ENCODE measurements around the gene SLC35D3. TPM values are rescaled to one million over a fixed set of nuclear protein-coding genes. Genes with fewer than 3 reads are reported as not detected.
A peak's percentile ranks its signal among the peaks of the same experiment; 100 is the strongest.
"Not testable (repeated sequence)": the region's sequence is repeated elsewhere in the genome, so short reads cannot be mapped to it uniquely, and the experiment has no call there.

The SLC35D3 gene
- total and polyA plus RNA-seq, 2 donors = 0.02 to 0.09 TPM

DNA sequence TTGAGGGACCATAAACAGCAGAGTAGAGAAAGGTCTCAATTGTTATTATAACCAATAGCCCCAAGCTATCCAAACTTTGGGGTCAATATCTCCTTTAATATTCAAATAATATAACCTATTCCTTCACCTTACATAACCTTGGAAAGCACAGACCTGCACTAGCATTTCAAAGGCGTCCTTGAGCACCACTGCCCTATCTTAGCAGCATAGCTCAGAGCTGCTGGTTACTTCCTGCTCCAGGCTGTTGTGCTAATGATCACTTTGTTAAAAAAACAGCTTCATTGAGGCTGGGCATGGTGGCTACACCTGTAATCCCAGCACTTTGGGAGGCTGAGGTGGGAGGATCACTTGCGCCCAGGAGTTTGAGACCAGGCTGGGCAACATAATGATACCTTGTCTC is 10.5 kb downstream of the SLC35D3 start:
- H3K27me3 ChIP-seq (ENCODE audit: control insufficient read depth in 2 of 2, insufficient read depth in 1 of 2, low read length in 1 of 2) = peaks cover 0 to 11% of the 10 kb centered on the region in 2 donors
- H3K4me3 ChIP-seq (ENCODE audit: low read length in 2 of 2) = no peak overlapping the region
- no peaks in the 10 kb centered on the region for H3K4me1 ChIP-seq (ENCODE audit: control insufficient read depth in 2 of 2, insufficient read depth in 2 of 2, low read length in 2 of 2)
- WGBS = 97% methylated on average over 2 of the region's 2 CpGs
- H3K27ac ChIP-seq (ENCODE audit: low read depth in 1 of 2, low read length in 1 of 2) = no peak overlapping the region
- no peaks in the 10 kb centered on the region for H3K36me3 ChIP-seq (ENCODE audit: control insufficient read depth in 2 of 2, insufficient read depth in 2 of 2, low read length in 1 of 2)
- no peak for DNase-seq (ENCODE audit: low read depth in 6 of 9, low spot score in 9 of 9)
- H3K9me3 ChIP-seq (ENCODE audit: control insufficient read depth in 2 of 2, insufficient read depth in 1 of 2, low read length in 1 of 2) = no peaks in the 10 kb centered on the region

DNA sequence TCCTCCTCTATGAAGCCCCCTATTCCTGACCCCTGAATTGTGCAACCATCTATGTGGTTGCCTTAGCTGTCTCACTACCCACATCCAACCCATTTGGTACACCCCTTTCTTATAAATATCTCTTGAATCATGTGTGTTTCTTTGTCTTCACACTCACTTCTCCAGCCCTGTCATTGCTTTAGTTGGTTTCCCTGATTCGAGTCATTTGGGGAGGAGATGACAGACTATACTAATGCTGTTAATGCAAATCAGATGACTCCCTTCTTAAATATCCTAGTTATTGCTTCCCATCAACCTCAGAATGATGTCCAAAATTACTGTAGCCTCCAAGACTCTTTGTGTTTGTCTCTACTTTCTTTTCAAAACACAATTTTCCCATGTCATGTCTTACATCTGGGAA is 23.0 kb downstream of the SLC35D3 start:
- H3K4me1 ChIP-seq (ENCODE audit: control insufficient read depth in 2 of 2, insufficient read depth in 2 of 2, low read length in 2 of 2) = no peaks in the 10 kb centered on the region
- H3K9me3 ChIP-seq (ENCODE audit: control insufficient read depth in 2 of 2, insufficient read depth in 1 of 2, low read length in 1 of 2) = no peaks in the 10 kb centered on the region
- no peaks in the 10 kb centered on the region for H3K36me3 ChIP-seq (ENCODE audit: control insufficient read depth in 2 of 2, insufficient read depth in 2 of 2, low read length in 1 of 2)
- no peak for DNase-seq (ENCODE audit: low read depth in 6 of 9, low spot score in 9 of 9)
- H3K27ac ChIP-seq (ENCODE audit: low read depth in 1 of 2, low read length in 1 of 2) = no peak overlapping the region
- H3K27me3 ChIP-seq (ENCODE audit: control insufficient read depth in 2 of 2, insufficient read depth in 1 of 2, low read length in 1 of 2) = no peaks in the 10 kb centered on the region
- no peak overlapping the region for H3K4me3 ChIP-seq (ENCODE audit: low read length in 2 of 2)
- WGBS = 89% methylated on average over 1 of the region's 1 CpG

DNA sequence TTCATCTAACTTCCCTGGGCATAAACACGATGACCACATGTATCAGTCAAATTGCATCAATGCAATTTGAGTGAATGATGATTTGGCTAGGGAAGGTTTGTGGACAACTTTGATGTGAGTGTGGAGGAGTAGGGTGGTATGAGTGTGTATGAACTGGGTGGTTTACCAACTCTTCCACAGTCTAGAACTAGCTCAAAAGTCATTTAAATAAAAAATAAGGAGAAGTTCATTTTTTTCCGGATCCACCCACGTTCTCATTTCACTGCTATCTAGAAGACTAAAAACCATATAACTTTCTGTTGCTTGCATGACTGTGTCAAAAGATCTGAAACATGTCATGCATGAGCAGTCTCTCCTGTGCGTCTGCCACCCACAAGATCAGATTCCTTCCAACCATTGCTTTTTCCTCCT is 23.6 kb downstream of the SLC35D3 start:
- H3K4me3 ChIP-seq (ENCODE audit: low read length in 2 of 2) = no peak overlapping the region
- H3K36me3 ChIP-seq (ENCODE audit: control insufficient read depth in 2 of 2, insufficient read depth in 2 of 2, low read length in 1 of 2) = no peaks in the 10 kb centered on the region
- H3K9me3 ChIP-seq (ENCODE audit: control insufficient read depth in 2 of 2, insufficient read depth in 1 of 2, low read length in 1 of 2) = no peaks in the 10 kb centered on the region
- no peak overlapping the region for H3K27ac ChIP-seq (ENCODE audit: low read depth in 1 of 2, low read length in 1 of 2)
- no peak for DNase-seq (ENCODE audit: low read depth in 6 of 9, low spot score in 9 of 9)
- H3K4me1 ChIP-seq (ENCODE audit: control insufficient read depth in 2 of 2, insufficient read depth in 2 of 2, low read length in 2 of 2) = no peaks in the 10 kb centered on the region
- H3K27me3 ChIP-seq (ENCODE audit: control insufficient read depth in 2 of 2, insufficient read depth in 1 of 2, low read length in 1 of 2) = no peaks in the 10 kb centered on the region
- 92% methylated on average over 4 of the region's 4 CpGs for WGBS

DNA sequence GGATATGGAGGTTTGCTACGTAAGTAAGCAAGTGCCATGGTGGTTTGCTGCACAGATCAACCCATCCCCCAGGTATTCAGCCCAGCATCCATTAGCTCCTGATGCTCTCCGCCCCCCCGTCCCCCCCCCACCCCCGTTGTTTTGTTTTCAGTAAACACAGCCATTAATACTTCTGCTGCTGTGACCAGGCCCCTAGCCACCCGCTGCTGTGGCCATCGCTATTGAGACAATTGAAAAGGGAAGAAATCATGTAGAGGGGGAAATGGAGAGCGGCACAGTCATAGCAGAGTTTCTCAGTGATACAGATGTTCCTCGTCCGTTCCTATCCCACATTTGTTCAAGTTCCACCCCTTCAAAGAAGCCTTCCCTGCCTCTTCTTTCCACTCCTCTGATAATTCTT is 24.9 kb downstream of the SLC35D3 start:
- no peaks in the 10 kb centered on the region for H3K27me3 ChIP-seq (ENCODE audit: control insufficient read depth in 2 of 2, insufficient read depth in 1 of 2, low read length in 1 of 2)
- no peaks in the 10 kb centered on the region for H3K4me1 ChIP-seq (ENCODE audit: control insufficient read depth in 2 of 2, insufficient read depth in 2 of 2, low read length in 2 of 2)
- no peak overlapping the region for H3K27ac ChIP-seq (ENCODE audit: low read depth in 1 of 2, low read length in 1 of 2)
- no peaks in the 10 kb centered on the region for H3K9me3 ChIP-seq (ENCODE audit: control insufficient read depth in 2 of 2, insufficient read depth in 1 of 2, low read length in 1 of 2)
- WGBS = 85% methylated on average over 9 of the region's 9 CpGs
- no peak for DNase-seq (ENCODE audit: low read depth in 6 of 9, low spot score in 9 of 9)
- no peaks in the 10 kb centered on the region for H3K36me3 ChIP-seq (ENCODE audit: control insufficient read depth in 2 of 2, insufficient read depth in 2 of 2, low read length in 1 of 2)
- H3K4me3 ChIP-seq (ENCODE audit: low read length in 2 of 2) = no peak overlapping the region

DNA sequence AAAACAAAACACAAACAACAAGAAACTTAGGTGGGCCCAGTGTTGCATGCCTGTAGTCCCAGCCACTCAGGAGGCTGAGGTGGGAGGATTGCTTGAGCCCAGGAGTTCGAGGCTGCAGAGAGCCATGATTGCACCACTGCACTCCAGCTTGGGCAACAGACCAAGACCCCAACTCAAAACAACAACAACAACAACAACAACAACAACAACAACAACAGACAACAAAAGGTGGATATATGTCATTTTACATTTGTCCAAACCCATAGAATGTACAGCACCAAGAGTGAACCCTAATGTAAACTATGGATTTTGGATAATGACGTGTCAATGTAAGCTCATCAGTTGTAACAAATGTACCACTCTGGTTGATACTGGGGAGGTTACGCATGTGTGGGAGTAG is 27.9 kb downstream of the SLC35D3 start:
- H3K9me3 ChIP-seq (ENCODE audit: control insufficient read depth in 2 of 2, insufficient read depth in 1 of 2, low read length in 1 of 2); H3K36me3 ChIP-seq (ENCODE audit: control insufficient read depth in 2 of 2, insufficient read depth in 2 of 2, low read length in 1 of 2); H3K27me3 ChIP-seq (ENCODE audit: control insufficient read depth in 2 of 2, insufficient read depth in 1 of 2, low read length in 1 of 2); DNase-seq (ENCODE audit: low read depth in 6 of 9, low spot score in 9 of 9); H3K4me1 ChIP-seq (ENCODE audit: control insufficient read depth in 2 of 2, insufficient read depth in 2 of 2, low read length in 2 of 2); H3K27ac ChIP-seq (ENCODE audit: low read depth in 1 of 2, low read length in 1 of 2); H3K4me3 ChIP-seq (ENCODE audit: low read length in 2 of 2): not testable (repeated sequence)
- WGBS = 96% methylated on average over 3 of the region's 3 CpGs

DNA sequence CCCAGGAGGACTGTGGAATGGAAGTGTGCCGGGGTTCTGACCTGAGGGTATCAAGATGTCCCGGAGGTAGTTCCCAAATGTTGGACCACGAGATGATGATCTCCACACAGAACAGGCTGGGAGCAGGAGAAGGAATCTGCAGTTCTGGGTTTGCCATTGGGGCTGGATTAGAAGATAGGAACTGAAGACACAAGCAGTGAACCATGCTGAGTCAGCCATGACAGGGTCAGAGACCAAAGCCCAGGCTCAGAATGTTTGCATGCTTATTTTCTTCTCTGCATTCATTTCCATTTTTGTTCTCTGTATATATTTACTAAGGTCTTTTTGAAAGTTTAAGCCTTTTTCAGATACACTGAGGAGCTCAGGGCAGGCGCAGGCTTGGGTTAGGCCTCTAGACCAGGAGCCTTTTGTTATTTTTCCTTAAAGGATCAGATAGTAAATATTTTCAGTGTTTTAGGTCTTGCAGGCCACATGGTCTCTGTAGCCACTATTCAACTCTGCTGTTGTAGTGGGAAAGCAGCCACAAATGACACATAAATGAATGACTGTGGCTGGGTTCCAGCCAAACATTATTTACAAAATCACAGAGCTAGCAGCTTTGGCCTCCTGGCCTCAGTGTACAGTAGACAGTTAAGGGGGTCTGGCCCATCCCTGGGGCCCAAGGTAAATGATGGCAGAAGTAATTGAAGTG is 28.5 kb downstream of the SLC35D3 start:
- Histone ChIP-seq H3K27ac (ENCODE audit: low read depth in 1 of 2, low read length in 1 of 2) (no peak overlapping the region), H3K9me3 (ENCODE audit: control insufficient read depth in 2 of 2, insufficient read depth in 1 of 2, low read length in 1 of 2) (no peaks in the 10 kb centered on the region), H3K4me3 (ENCODE audit: low read length in 2 of 2) (no peak overlapping the region), H3K36me3 (ENCODE audit: control insufficient read depth in 2 of 2, insufficient read depth in 2 of 2, low read length in 1 of 2) (no peaks in the 10 kb centered on the region), H3K4me1 (ENCODE audit: control insufficient read depth in 2 of 2, insufficient read depth in 2 of 2, low read length in 2 of 2) (no peaks in the 10 kb centered on the region), H3K27me3 (ENCODE audit: control insufficient read depth in 2 of 2, insufficient read depth in 1 of 2, low read length in 1 of 2) (no peaks in the 10 kb centered on the region)
- WGBS = 97% methylated on average over 4 of the region's 4 CpGs
- DNase-seq (ENCODE audit: low read depth in 6 of 9, low spot score in 9 of 9) = no peak

DNA sequence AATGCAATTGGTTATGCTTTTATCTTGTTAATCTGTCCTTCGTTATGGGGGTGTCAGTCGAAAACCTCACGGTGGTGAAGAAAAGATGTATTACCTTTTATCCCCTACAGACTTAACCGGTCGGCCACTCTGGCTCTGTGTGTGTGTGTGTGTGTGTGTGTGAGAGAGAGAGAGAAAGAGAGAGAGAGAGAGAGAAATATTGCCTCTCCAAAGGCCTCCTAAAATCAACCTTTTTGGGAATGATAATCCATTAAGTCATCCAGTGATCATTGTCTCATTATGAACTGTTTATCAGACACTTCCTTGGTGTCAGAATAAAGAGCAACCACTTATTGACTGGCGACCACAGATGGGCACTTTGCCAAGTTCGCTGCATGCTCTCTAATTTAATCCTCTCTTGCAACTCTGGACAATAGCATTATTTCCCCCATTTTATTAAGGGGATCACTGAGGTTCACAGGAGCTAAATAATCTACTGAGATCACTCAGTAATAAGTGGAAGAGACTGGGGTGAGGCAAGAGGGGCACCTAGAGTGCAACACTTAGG is 30.7 kb downstream of the SLC35D3 start:
- peaks cover 5 to 9% of the 10 kb centered on the region in 2 donors for H3K4me1 ChIP-seq (ENCODE audit: control insufficient read depth in 2 of 2, insufficient read depth in 2 of 2, low read length in 2 of 2)
- no peak overlapping the region for H3K4me3 ChIP-seq (ENCODE audit: low read length in 2 of 2)
- H3K9me3 ChIP-seq (ENCODE audit: control insufficient read depth in 2 of 2, insufficient read depth in 1 of 2, low read length in 1 of 2) = no peaks in the 10 kb centered on the region
- 88% methylated on average over 7 of the region's 7 CpGs for WGBS
- H3K27me3 ChIP-seq (ENCODE audit: control insufficient read depth in 2 of 2, insufficient read depth in 1 of 2, low read length in 1 of 2) = no peaks in the 10 kb centered on the region
- no peak overlapping the region for H3K27ac ChIP-seq (ENCODE audit: low read depth in 1 of 2, low read length in 1 of 2)
- no peaks in the 10 kb centered on the region for H3K36me3 ChIP-seq (ENCODE audit: control insufficient read depth in 2 of 2, insufficient read depth in 2 of 2, low read length in 1 of 2)
- no peak for DNase-seq (ENCODE audit: low read depth in 6 of 9, low spot score in 9 of 9)

DNA sequence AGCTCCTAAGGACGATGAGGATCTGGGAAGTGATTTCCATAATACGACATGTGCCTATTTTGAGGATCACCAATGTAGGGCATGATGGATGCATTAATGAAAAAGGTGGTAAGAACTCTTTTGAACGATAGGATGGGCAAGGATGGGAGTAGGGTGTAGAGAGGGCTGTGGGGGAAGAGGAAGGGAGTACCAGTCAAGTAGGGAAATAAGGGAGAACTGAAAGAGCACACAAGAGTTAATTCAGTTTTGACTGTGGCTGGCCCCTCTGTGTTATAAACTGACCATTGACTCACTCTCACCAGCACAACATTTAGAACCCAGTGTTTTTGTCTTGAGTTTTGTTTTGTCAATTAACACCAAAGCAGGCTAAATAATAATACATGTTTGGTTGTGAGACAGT is 33.0 kb downstream of the SLC35D3 start:
- Histone ChIP-seq H3K4me3 (ENCODE audit: low read length in 2 of 2) (no peak overlapping the region), H3K27me3 (ENCODE audit: control insufficient read depth in 2 of 2, insufficient read depth in 1 of 2, low read length in 1 of 2) (peaks cover 0 to 2% of the 10 kb centered on the region in 2 donors), H3K27ac (ENCODE audit: low read depth in 1 of 2, low read length in 1 of 2) (no peak overlapping the region), H3K9me3 (ENCODE audit: control insufficient read depth in 2 of 2, insufficient read depth in 1 of 2, low read length in 1 of 2) (no peaks in the 10 kb centered on the region), H3K36me3 (ENCODE audit: control insufficient read depth in 2 of 2, insufficient read depth in 2 of 2, low read length in 1 of 2) (no peaks in the 10 kb centered on the region), H3K4me1 (ENCODE audit: control insufficient read depth in 2 of 2, insufficient read depth in 2 of 2, low read length in 2 of 2) (peaks cover 5 to 9% of the 10 kb centered on the region in 2 donors)
- WGBS = 98% methylated on average over 3 of the region's 3 CpGs
- DNase-seq (ENCODE audit: low read depth in 6 of 9, low spot score in 9 of 9) = no peak

DNA sequence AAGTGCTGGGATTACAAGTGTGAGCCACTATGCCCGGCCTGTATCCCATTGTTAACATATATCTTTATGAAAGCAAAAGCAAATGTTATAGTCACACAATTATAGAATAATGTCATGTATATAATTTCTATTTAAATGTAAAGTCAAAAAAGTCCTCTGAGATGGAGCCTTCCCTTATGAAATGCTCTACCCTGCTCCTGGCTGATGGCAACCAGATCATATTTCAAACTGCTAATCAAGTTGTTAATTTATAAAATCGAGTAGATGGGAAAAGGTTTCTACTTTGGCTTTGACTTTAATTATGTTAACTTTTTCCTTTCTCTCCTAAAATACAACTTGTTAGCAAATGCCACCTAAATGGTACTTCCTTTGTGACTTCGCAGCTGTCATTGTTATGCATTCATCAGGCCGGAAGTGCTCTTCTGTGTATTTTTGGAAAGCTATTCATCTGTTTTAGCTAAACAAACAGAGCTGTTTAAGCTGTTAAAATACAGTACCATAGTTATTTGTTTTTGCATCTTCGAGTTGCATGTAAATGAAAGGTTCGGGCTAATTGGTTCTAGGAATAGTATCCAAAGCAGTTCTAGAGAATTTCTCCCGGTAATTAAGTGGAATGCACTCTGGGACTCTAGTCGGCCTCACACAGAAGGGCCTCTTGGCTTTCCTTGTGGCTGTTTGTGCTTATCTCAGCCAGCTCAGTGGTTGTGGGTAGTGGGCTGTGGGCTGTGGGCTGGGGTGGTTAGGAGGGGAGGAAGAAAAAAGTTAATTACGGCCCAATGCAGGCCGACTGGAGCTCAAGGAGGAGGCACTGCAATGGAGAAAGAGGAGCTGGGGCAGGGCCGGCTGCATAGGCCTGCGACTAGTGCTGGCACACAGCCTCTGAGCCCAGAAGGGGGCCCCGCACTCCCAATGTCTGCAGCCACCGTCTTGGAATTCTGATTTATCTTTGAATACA is 34.8 kb downstream of the SLC35D3 start:
- WGBS = 27% methylated on average over 14 of the region's 14 CpGs
- H3K27me3 ChIP-seq (ENCODE audit: control insufficient read depth in 2 of 2, insufficient read depth in 1 of 2, low read length in 1 of 2) = peaks cover 0 to 2% of the 10 kb centered on the region in 2 donors
- H3K36me3 ChIP-seq (ENCODE audit: control insufficient read depth in 2 of 2, insufficient read depth in 2 of 2, low read length in 1 of 2) = no peaks in the 10 kb centered on the region
- H3K9me3 ChIP-seq (ENCODE audit: control insufficient read depth in 2 of 2, insufficient read depth in 1 of 2, low read length in 1 of 2) = no peaks in the 10 kb centered on the region
- H3K4me3 ChIP-seq (ENCODE audit: low read length in 2 of 2) = no peak overlapping the region
- peak in 7 of 9 donors; percentile 28 to 67 (median 40) for DNase-seq (ENCODE audit: low read depth in 6 of 9, low spot score in 9 of 9)
- peak overlapping the region in 1 of 2 donors; percentile 38 for H3K27ac ChIP-seq (ENCODE audit: low read depth in 1 of 2, low read length in 1 of 2)
- H3K4me1 ChIP-seq (ENCODE audit: control insufficient read depth in 2 of 2, insufficient read depth in 2 of 2, low read length in 2 of 2) = peaks cover 5 to 9% of the 10 kb centered on the region in 2 donors

All from thymus (tissue), 11 donors.